H1 (cell line): Measurements from ENCODE around the gene KCTD17. TPM values are rescaled to one million over a fixed set of nuclear protein-coding genes. Genes with fewer than 3 reads are reported as not detected.

Experiments used
- CTCF ChIA-PET: fragments of 300-600 bp; sonication (Branson Sonifier 250); formaldehyde crosslinking; loops from one replicate; lab custom pipeline; 2021; ENCODE audit not compliant: partially characterized antibody; lab: Charles Lee
- POLR2A ChIA-PET: fragments of 300-600 bp; sonication (Branson Sonifier 250); formaldehyde crosslinking; loops from one replicate; lab custom pipeline; 2021; ENCODE audit warnings: inconsistent platforms; ENCODE audit not compliant: partially characterized antibody; lab: Charles Lee
- DNase-seq, 2 experiments: peaks; one replicate each; pipeline versions ENCODE4 v3.0.0 to v3.0.0-alpha.2; 2010 to 2022; ENCODE audit warnings: low spot score in 2 of 2, low read depth in 1 of 2, mixed read lengths in 1 of 2
- FAIRE-seq: peaks from 2 replicates; lab custom pipeline; 2011; peaks lifted over from hg19 to GRCh38; lab: Jason Lieb, UNC
- H2AFZ ChIP-seq: 2 replicates; pipeline ENCODE4 v1.8.1; 2012; ENCODE audit warnings: low read length, inconsistent platforms
- H2AK5ac ChIP-seq: 2 replicates; pipeline ENCODE4 v1.6.1; 2013; ENCODE audit warnings: low read depth, low read length
- H2BK120ac ChIP-seq: replicated peaks from 2 replicates; pipeline ENCODE3; 2013; ENCODE audit warnings: low read depth, low read length, inconsistent platforms
- H2BK12ac ChIP-seq: 2 replicates; pipeline ENCODE4 v1.6.1; 2013; ENCODE audit warnings: low read depth, low read length
- H2BK15ac ChIP-seq: 2 replicates; pipeline ENCODE4 v1.6.1; 2013; ENCODE audit warnings: low read length
- H2BK20ac ChIP-seq: 2 replicates; pipeline ENCODE4 v1.6.1; 2013; ENCODE audit warnings: low read length
- H2BK5ac ChIP-seq: 2 replicates; pipeline ENCODE4 v1.6.1; 2013; ENCODE audit warnings: low read depth, low read length
- H3K14ac ChIP-seq: 2 replicates; pipeline ENCODE4 v1.6.1; 2013; ENCODE audit warnings: inconsistent platforms; ENCODE audit not compliant: insufficient read length
- H3K18ac ChIP-seq: 2 replicates; pipeline ENCODE4 v1.6.1; 2013; ENCODE audit warnings: low read length; ENCODE audit errors: extremely low read depth
- H3K23ac ChIP-seq: 2 replicates; pipeline ENCODE4 v1.6.1; 2013; ENCODE audit warnings: inconsistent platforms; ENCODE audit not compliant: insufficient read length
- H3K23me2 ChIP-seq: 2 replicates; pipeline ENCODE4 v1.6.1; 2013; ENCODE audit warnings: low read depth, low read length
- H3K27ac ChIP-seq: 2 replicates; pipeline ENCODE4 v1.6.1; 2011; ENCODE audit warnings: low read depth, low read length, inconsistent platforms
- H3K27me3 ChIP-seq, 4 experiments: replicated peaks in 1 of 4; 1 replicate in 1 of 4; 2 replicates in 3 of 4; pipeline versions ENCODE4 v1.6.1 to v1.8.1; 2011 to 2013; ENCODE audit warnings: low read length in 3 of 4, mild to moderate bottlenecking in 3 of 4, inconsistent platforms in 2 of 4, mixed read lengths in 2 of 4, moderate library complexity in 1 of 4; ENCODE audit not compliant: control insufficient read depth in 3 of 4, insufficient read depth in 3 of 4; ENCODE audit errors: extremely low read depth in 1 of 4
- H3K36me3 ChIP-seq, 4 experiments: 2 replicates each; pipeline versions ENCODE4 v1.6.1 to v1.8.1; 2011 to 2013; ENCODE audit warnings: mild to moderate bottlenecking in 4 of 4, low read length in 3 of 4, moderate library complexity in 2 of 4, control low read depth in 1 of 4, inconsistent platforms in 1 of 4; ENCODE audit not compliant: insufficient read depth in 4 of 4, control insufficient read depth in 2 of 4
- H3K4ac ChIP-seq: replicated peaks from 2 replicates; pipeline ENCODE3; 2013; ENCODE audit warnings: low read length, low read depth, mixed read lengths, inconsistent platforms; ENCODE audit not compliant: insufficient read length
- H3K4me1 ChIP-seq, 4 experiments: replicated peaks in 1 of 4; 1 replicate in 1 of 4; 2 replicates in 3 of 4; pipeline versions ENCODE4 v1.6.1 to v1.8.1; 2011 to 2013; ENCODE audit warnings: low read length in 3 of 4, inconsistent platforms in 2 of 4, mixed read lengths in 1 of 4; ENCODE audit not compliant: insufficient read depth in 4 of 4, control insufficient read depth in 3 of 4
- H3K4me2 ChIP-seq, 2 experiments: 2 replicates each; pipeline versions ENCODE4 v1.6.1 to v1.8.1; 2011 to 2013; ENCODE audit warnings: low read depth in 2 of 2, low read length in 2 of 2, control low read depth in 1 of 2, inconsistent platforms in 1 of 2, mild to moderate bottlenecking in 1 of 2; ENCODE audit not compliant: insufficient read depth in 1 of 2
- H3K4me3 ChIP-seq, 4 experiments: fragments of 200-600, 300-600 bp in 1 of 4; sonication (generic), shearing (Covaris generic), sonication (Bioruptor Twin) in 1 of 4; 2 replicates each; pipeline versions ENCODE4 v1.5.1 to v1.8.1; 2011 to 2016; ENCODE audit warnings: low read length in 4 of 4, low read depth in 3 of 4, control low read depth in 2 of 4, inconsistent platforms in 2 of 4, mild to moderate bottlenecking in 2 of 4, mixed read lengths in 1 of 4, moderate library complexity in 1 of 4; ENCODE audit not compliant: insufficient read depth in 2 of 4; ENCODE audit errors: extremely low read depth in 1 of 4
- H3K56ac ChIP-seq: replicated peaks from 2 replicates; pipeline ENCODE3; 2013; ENCODE audit warnings: low read depth, mild to moderate bottlenecking, mixed read lengths, low read length, inconsistent platforms; ENCODE audit not compliant: insufficient read length
- H3K79me1 ChIP-seq: 2 replicates; pipeline ENCODE4 v1.6.1; 2013; ENCODE audit warnings: low read depth, low read length, control low read depth
- H3K79me2 ChIP-seq, 2 experiments: 2 replicates each; pipeline versions ENCODE4 v1.6.1 to v1.8.1; 2012 to 2013; ENCODE audit warnings: low read length in 2 of 2, mild to moderate bottlenecking in 2 of 2, inconsistent platforms in 1 of 2; ENCODE audit not compliant: insufficient read depth in 2 of 2, control insufficient read depth in 1 of 2
- H3K9ac ChIP-seq, 4 experiments: replicated peaks in 1 of 4; 1 replicate in 1 of 4; 2 replicates in 3 of 4; pipeline versions ENCODE4 v1.6.1 to v1.8.1; 2011 to 2013; ENCODE audit warnings: low read depth in 3 of 4, low read length in 3 of 4, control low read depth in 2 of 4, mild to moderate bottlenecking in 2 of 4, moderate library complexity in 2 of 4, inconsistent platforms in 1 of 4; ENCODE audit errors: extremely low read depth in 1 of 4
- H3K9me3 ChIP-seq, 2 experiments: 2 replicates each; pipeline versions ENCODE4 v1.6.1 to v1.8.1; 2012 to 2013; ENCODE audit warnings: mild to moderate bottlenecking in 2 of 2, moderate library complexity in 2 of 2, control low read depth in 1 of 2, inconsistent platforms in 1 of 2, low read depth in 1 of 2, low read length in 1 of 2, mixed read lengths in 1 of 2; ENCODE audit not compliant: insufficient read depth in 2 of 2
- H4K20me1 ChIP-seq, 2 experiments: replicated peaks in 1 of 2; 2 replicates each; pipeline versions ENCODE3 to v1.8.1; 2011 to 2013; ENCODE audit warnings: inconsistent platforms in 2 of 2, low read length in 2 of 2, mild to moderate bottlenecking in 1 of 2; ENCODE audit not compliant: insufficient read depth in 2 of 2, control insufficient read depth in 1 of 2
- H4K5ac ChIP-seq: 2 replicates; pipeline ENCODE4 v1.6.1; 2013; ENCODE audit warnings: low read length, low read depth, mixed read lengths, inconsistent platforms; ENCODE audit not compliant: insufficient read length
- H4K8ac ChIP-seq: 2 replicates; pipeline ENCODE4 v1.8.0; 2013; ENCODE audit warnings: mild to moderate bottlenecking, moderate library complexity, low read length, inconsistent platforms; ENCODE audit not compliant: insufficient read depth; ENCODE audit errors: extremely low read depth
- H4K91ac ChIP-seq: replicated peaks from 2 replicates; pipeline ENCODE3; 2013; ENCODE audit warnings: low read length, mixed read lengths, inconsistent platforms; ENCODE audit not compliant: insufficient read length
- ASH2L ChIP-seq: fragments of 200-600, 300-600 bp; sonication (generic); IDR thresholded peaks from one replicate; pipeline ENCODE4 v1.7.1; 2017; ENCODE audit warnings: low read length
- CBX5 ChIP-seq: fragments of 300-800, 300-1000 bp; sonication (generic); IDR thresholded peaks from 2 replicates; pipeline ENCODE4 v1.7.1; 2016; ENCODE audit warnings: antibody characterized with exemption, low read length, low read depth
- FOSL1 ChIP-seq: IDR thresholded peaks from 2 replicates; pipeline ENCODE4 v1.6.1; 2011; ENCODE audit warnings: mild to moderate bottlenecking, low read depth, low read length, moderate library complexity; ENCODE audit not compliant: insufficient read depth
- GTF2F1 ChIP-seq: IDR thresholded peaks from 2 replicates; pipeline ENCODE4 v1.6.1; 2012; ENCODE audit warnings: low read depth, low read length, improper control_type of control experiment, borderline replicate concordance
- KDM4A ChIP-seq: IDR thresholded peaks from one replicate; pipeline ENCODE4 v1.7.1; 2012; ENCODE audit warnings: low read depth, mild to moderate bottlenecking, moderate library complexity, low read length, inconsistent platforms; ENCODE audit not compliant: severe bottlenecking
- RAD21 ChIP-seq, 2 experiments: IDR thresholded peaks in 1 of 2; conservative IDR thresholded peaks in 1 of 2; 2 replicates each; pipeline ENCODE4 v1.6.1; 2011; ENCODE audit warnings: low read depth in 2 of 2, low read length in 2 of 2, improper control_type of control experiment in 1 of 2, inconsistent platforms in 1 of 2, mild to moderate bottlenecking in 1 of 2, moderate library complexity in 1 of 2
- SP2 ChIP-seq: IDR thresholded peaks from 2 replicates; pipeline ENCODE4 v1.6.1; 2012; ENCODE audit warnings: mild to moderate bottlenecking, low read length, inconsistent platforms
- SUZ12 ChIP-seq: fragments of 200-600 bp; sonication (generic); IDR thresholded peaks from 2 replicates; pipeline ENCODE4 v1.6.1; 2012; ENCODE audit warnings: mild to moderate bottlenecking, inconsistent platforms, low read length, moderate library complexity, mixed read lengths
- TBP ChIP-seq: IDR thresholded peaks from 2 replicates; pipeline ENCODE4 v1.6.1; 2011; ENCODE audit warnings: low read depth, low read length, improper control_type of control experiment
- YY1 ChIP-seq: IDR thresholded peaks from 2 replicates; pipeline ENCODE4 v1.6.1; 2011; ENCODE audit warnings: low read depth, mild to moderate bottlenecking, low read length
- WGBS, 2 experiments: shearing (Covaris generic) in 1 of 2; methylation state at CpG; one replicate each; pipeline versions ENCODE4 v1.1.6 to v1.1.7; 2013 to 2015; ENCODE audit warnings: low lambda C conversion rate in 2 of 2, mixed read lengths in 2 of 2, inconsistent platforms in 1 of 2, low coverage in 1 of 2, missing lambda C conversion rate in 1 of 2; ENCODE audit not compliant: insufficient replicate concordance in 2 of 2, insufficient coverage in 1 of 2, insufficient read length in 1 of 2; ENCODE audit errors: extremely low coverage in 1 of 2, missing lambda C conversion rate in 1 of 2; 5-methylcytosine and 5-hydroxymethylcytosine counted together
- polyA plus RNA-seq, 7 experiments: library from polyadenylated mRNA; depleted of rRNA in 3 of 7; stranded (reverse) in 5 of 7; unstranded in 2 of 7; fragments of >200 nt in 5 of 7; fragments of 200-250 nt in 2 of 7; gene quantifications; 1 replicate in 5 of 7; 2 replicates in 1 of 7; 4 replicates in 1 of 7; pipeline versions ENCODE4 v1.2.1 to v1.2.3, GENCODE V29; 2011 to 2013; ENCODE audit warnings: missing spikeins in 2 of 7, mixed read lengths in 2 of 7
- total RNA-seq: library from RNA; stranded (reverse); fragmentation: NEBNext Ultra II Directional; extraction: Animal tissue kit (Norgen Biotek cat#: 25700); gene quantifications from 2 replicates; pipeline ENCODE4 v1.2.1, GENCODE V29; 2021
- TF ChIP-seq, protein P1 (sequence below), 3 experiments: IDR thresholded peaks; 1 replicate in 2 of 3; 2 replicates in 1 of 3; pipeline versions ENCODE4 v1.5.1 to v1.6.1; 2011; ENCODE audit warnings: low read length in 3 of 3, mild to moderate bottlenecking in 3 of 3, inconsistent platforms in 2 of 3, low read depth in 1 of 3, moderate library complexity in 1 of 3; ENCODE audit not compliant: insufficient read depth in 1 of 3; ENCODE audit errors: control extremely low read depth in 1 of 3

Gene KCTD17
- total and polyA plus RNA-seq, 2 of the 8 experiments (the other 6 are each of a cell fraction or from before 2014, with no cell fraction given) = 39.4 to 44.0 TPM

- 17% methylated on average over 4 of the region's 4 CpGs; no CpG with 5 or more reads in 1 of the 2 experiments for WGBS, 2 experiments
- no peak overlapping the region for H2BK5ac ChIP-seq
- H3K23ac ChIP-seq = no peak overlapping the region
- peak; percentile 19 for FAIRE-seq
- no peaks in the 10 kb centered on the region for H4K20me1 ChIP-seq
- H2AK5ac ChIP-seq = no peak overlapping the region
- 0 out of 2 replicates have a peak overlapping the region, but pooled peaks have one; percentile 49 for H2BK15ac ChIP-seq
- H3K9ac ChIP-seq = no peak overlapping the region
- no peaks in the 10 kb centered on the region for H3K23me2 ChIP-seq
- H2BK12ac ChIP-seq = 0 out of 2 replicates have a peak overlapping the region, but pooled peaks have one; percentile 17
- H2AFZ ChIP-seq = no peak overlapping the region
- H3K79me1 ChIP-seq = no peaks in the 10 kb centered on the region
- H3K4me2 ChIP-seq = no peak overlapping the region
- no peak overlapping the region for H3K27ac ChIP-seq
- H2BK20ac ChIP-seq = no peak overlapping the region
- H3K27me3 ChIP-seq = peaks cover 0 to 9% (median 0%) of the 10 kb centered on the region in 4 experiments; a peak in 5 of 7 replicates
- no peak overlapping the region for H4K91ac ChIP-seq
- H4K8ac ChIP-seq = no peak overlapping the region
- no peak overlapping the region for H3K4ac ChIP-seq
- H3K56ac ChIP-seq = no peak overlapping the region
- peaks cover 0 to 6% (median 2%) of the 10 kb centered on the region in 4 experiments; a peak in 4 of 7 replicates for H3K4me1 ChIP-seq
- H3K79me2 ChIP-seq = no peaks in the 10 kb centered on the region
- H3K4me3 ChIP-seq = no peak overlapping the region
- ChIA-PET POLR2A (interaction anchor here (0.7 to 1.4 kb wide), 5 partner anchors 13 to 114 kb away, joined by 3 to 6 read pairs (median 5); partner anchors contain the start of genes MPST and TST), CTCF (interaction anchor here (0.6 to 5.2 kb wide), 27 partner anchors 9 to 450 kb away, joined by 3 to 56 read pairs (median 4); no protein-coding TSS in a partner anchor)
- DNase-seq = no peak
- H3K18ac ChIP-seq = no peak overlapping the region
- H3K9me3 ChIP-seq = no peaks in the 10 kb centered on the region
- H3K36me3 ChIP-seq = no peaks in the 10 kb centered on the region
- H4K5ac ChIP-seq = no peak overlapping the region
- no peak overlapping the region for H2BK120ac ChIP-seq
- no peak overlapping the region for H3K14ac ChIP-seq
- TF ChIP-seq FOSL1 (no peak), SP2 (no peak), ASH2L (no peak), CBX5 (no peak), RAD21 (IDR thresholded peaks at IDR 0.05 in 1 of 2, conservative IDR thresholded peaks at IDR 0.05 in 1 of 2; ENCODE audit: low read depth in 2 of 2, low read length in 2 of 2) (peak; percentile 54 to 57), KDM4A (no peak), GTF2F1 (no peak), YY1 (no peak), SUZ12 (no peak), TBP (no peak)
- TF ChIP-seq, protein P1, sequence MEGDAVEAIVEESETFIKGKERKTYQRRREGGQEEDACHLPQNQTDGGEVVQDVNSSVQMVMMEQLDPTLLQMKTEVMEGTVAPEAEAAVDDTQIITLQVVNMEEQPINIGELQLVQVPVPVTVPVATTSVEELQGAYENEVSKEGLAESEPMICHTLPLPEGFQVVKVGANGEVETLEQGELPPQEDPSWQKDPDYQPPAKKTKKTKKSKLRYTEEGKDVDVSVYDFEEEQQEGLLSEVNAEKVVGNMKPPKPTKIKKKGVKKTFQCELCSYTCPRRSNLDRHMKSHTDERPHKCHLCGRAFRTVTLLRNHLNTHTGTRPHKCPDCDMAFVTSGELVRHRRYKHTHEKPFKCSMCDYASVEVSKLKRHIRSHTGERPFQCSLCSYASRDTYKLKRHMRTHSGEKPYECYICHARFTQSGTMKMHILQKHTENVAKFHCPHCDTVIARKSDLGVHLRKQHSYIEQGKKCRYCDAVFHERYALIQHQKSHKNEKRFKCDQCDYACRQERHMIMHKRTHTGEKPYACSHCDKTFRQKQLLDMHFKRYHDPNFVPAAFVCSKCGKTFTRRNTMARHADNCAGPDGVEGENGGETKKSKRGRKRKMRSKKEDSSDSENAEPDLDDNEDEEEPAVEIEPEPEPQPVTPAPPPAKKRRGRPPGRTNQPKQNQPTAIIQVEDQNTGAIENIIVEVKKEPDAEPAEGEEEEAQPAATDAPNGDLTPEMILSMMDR (IDR thresholded peaks at IDR 0.05; ENCODE audit: control extremely low read depth in 1 of 3, insufficient read depth in 1 of 3, low read depth in 1 of 3, low read length in 3 of 3) = peak; percentile 27 to 82 (median 65)
Observed at GRCh38 chr22:37045958-37046357, 5.6 kb upstream of the KCTD17 start.
